LNCaP clone FGC (cell line): ENCODE data around the gene UNC119.

Experiments used
- DNase-seq: peaks from one replicate; pipeline ENCODE4 v3.0.0-alpha.2; 2011; ENCODE audit warnings: low read depth
- H3K4me3 ChIP-seq: 2 replicates; pipeline ENCODE4 v1.5.1; 2011; ENCODE audit warnings: mild to moderate bottlenecking, low read depth, low read length, control low read depth
- CTCF ChIP-seq: IDR thresholded peaks from 2 replicates; pipeline ENCODE4 v1.5.1; 2012; ENCODE audit warnings: mild to moderate bottlenecking; ENCODE audit not compliant: control insufficient read depth, insufficient read depth; ENCODE audit errors: extremely low read depth

UNC119 gene

GRCh38 chr17:28572259-28573039 is 20.0 kb upstream of the UNC119 start:
- TF ChIP-seq CTCF, result no peak
- no peak for DNase-seq
- peak overlapping the region; percentile 95 for H3K4me3 ChIP-seq

- peak; percentile 82 for DNase-seq
- TF ChIP-seq CTCF, result no peak
- H3K4me3 ChIP-seq, result peak within 1 kb of the TSS; percentile 95
Measured at GRCh38 chr17:28571361-28572122, 19.1 kb upstream of the UNC119 start, which contains the start of gene PIGS. TSS of gene PIGS (minus strand) at chr17:28571524. CDS start at chr17:28571496, 28 bp downstream.

- H3K4me3 ChIP-seq, result peak overlapping the region; percentile 95
- no peak for DNase-seq
- no peak for TF ChIP-seq CTCF
Measured at GRCh38 chr17:28570716-28571360, 18.4 kb upstream of the UNC119 start.

GRCh38 chr17:28569446-28569845 is 17.0 kb upstream of the UNC119 start:
- TF ChIP-seq CTCF, result no peak
- peak overlapping the region; percentile 95 for H3K4me3 ChIP-seq
- DNase-seq, result no peak

GRCh38 chr17:28567604-28568003 is 15.2 kb upstream of the UNC119 start:
- TF ChIP-seq CTCF, result no peak
- H3K4me3 ChIP-seq, result no peak overlapping the region
- DNase-seq, result no peak

- no peak overlapping the region for H3K4me3 ChIP-seq
- no peak for DNase-seq
- TF ChIP-seq CTCF, result no peak
Measured at GRCh38 chr17:28563475-28563874, 11.1 kb upstream of the UNC119 start.
